GM03348 (cell line): ENCODE data around the gene CEMIP.

Source experiments
- DNase-seq: peaks from one replicate; pipeline ENCODE4 v3.0.0; 2012; ENCODE audit warnings: low spot score

The CEMIP gene

GRCh38 chr15:80778964-80779657 lies at the start of gene CEMIP:
Gene CEMIP (plus strand): TSS chr15:80779370. CDS start chr15:80873880, 94,510 bp downstream.
- DNase-seq = peak; percentile 94

- no peak for DNase-seq
These were observed 48.8 kb upstream of the CEMIP start for GRCh38 chr15:80730387-80730786.

GRCh38 chr15:80730926-80731325 lies 48.2 kb upstream of the CEMIP start:
- peak; percentile 32 for DNase-seq

GRCh38 chr15:80732167-80732566 lies 47.0 kb upstream of the CEMIP start:
- DNase-seq = no peak

GRCh38 chr15:80732818-80733217 lies 46.4 kb upstream of the CEMIP start:
- DNase-seq = no peak

- no peak for DNase-seq
These were observed 45.7 kb upstream of the CEMIP start for GRCh38 chr15:80733460-80733859.

- DNase-seq = no peak
These were observed 43.8 kb upstream of the CEMIP start for GRCh38 chr15:80735344-80735743.

GRCh38 chr15:80736560-80736959 lies 42.6 kb upstream of the CEMIP start:
- no peak for DNase-seq

GRCh38 chr15:80739919-80740318 lies 39.3 kb upstream of the CEMIP start:
- DNase-seq = no peak

- no peak for DNase-seq
These were observed 37.1 kb upstream of the CEMIP start for GRCh38 chr15:80742081-80742480.

GRCh38 chr15:80743189-80743833 lies 35.9 kb upstream of the CEMIP start:
- no peak for DNase-seq

GRCh38 chr15:80744415-80744814 lies 34.8 kb upstream of the CEMIP start:
- DNase-seq = no peak

- peak; percentile 58 for DNase-seq
These were observed 34.3 kb upstream of the CEMIP start for GRCh38 chr15:80744826-80745225.

GRCh38 chr15:80745888-80746287 lies 33.3 kb upstream of the CEMIP start:
- DNase-seq = no peak

- no peak for DNase-seq
These were observed 31.7 kb upstream of the CEMIP start for GRCh38 chr15:80747317-80748053.

GRCh38 chr15:80749589-80749988 lies 29.6 kb upstream of the CEMIP start:
- DNase-seq = no peak

GRCh38 chr15:80750575-80750974 lies 28.6 kb upstream of the CEMIP start:
- no peak for DNase-seq

GRCh38 chr15:80752204-80752603 lies 27.0 kb upstream of the CEMIP start:
- no peak for DNase-seq

- DNase-seq = no peak
These were observed 26.0 kb upstream of the CEMIP start for GRCh38 chr15:80753161-80753560.

GRCh38 chr15:80754014-80754413 lies 25.2 kb upstream of the CEMIP start:
- no peak for DNase-seq

GRCh38 chr15:80755885-80756284 lies 23.3 kb upstream of the CEMIP start:
- no peak for DNase-seq

GRCh38 chr15:80758130-80758745 lies 20.9 kb upstream of the CEMIP start:
- no peak for DNase-seq

GRCh38 chr15:80760960-80761359 lies 18.2 kb upstream of the CEMIP start:
- DNase-seq = no peak
